AG20443 (cell line): ENCODE data around the gene HOXB2.

Source experiments
- DNase-seq: peaks from one replicate; pipeline ENCODE4 v3.0.0; 2012; ENCODE audit warnings: low spot score, mixed read lengths

The HOXB2 gene

DNA sequence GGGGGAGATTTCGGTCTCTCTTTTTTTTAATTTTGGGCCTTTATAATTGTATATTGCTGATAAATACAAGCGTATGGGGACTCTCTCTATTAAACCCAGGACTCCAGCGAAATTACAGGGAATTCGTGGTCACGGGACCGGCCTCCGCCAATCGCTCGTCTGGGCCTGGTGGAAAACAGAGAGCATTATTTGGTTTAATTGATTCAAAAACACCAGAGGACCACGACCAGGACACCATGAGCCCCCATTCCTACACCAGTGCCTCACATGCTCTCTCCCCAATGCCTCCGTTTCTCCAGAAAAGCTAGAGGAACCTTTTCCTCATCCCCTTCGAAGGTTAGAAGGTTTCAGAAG lies at the start of gene HOXB2:
TSS of gene HOXB2 (minus strand) at position 88 of the 354 bp plus-strand sequence. CDS start 198 bp downstream, outside the sequence.
- DNase-seq = peak; percentile 60

DNA sequence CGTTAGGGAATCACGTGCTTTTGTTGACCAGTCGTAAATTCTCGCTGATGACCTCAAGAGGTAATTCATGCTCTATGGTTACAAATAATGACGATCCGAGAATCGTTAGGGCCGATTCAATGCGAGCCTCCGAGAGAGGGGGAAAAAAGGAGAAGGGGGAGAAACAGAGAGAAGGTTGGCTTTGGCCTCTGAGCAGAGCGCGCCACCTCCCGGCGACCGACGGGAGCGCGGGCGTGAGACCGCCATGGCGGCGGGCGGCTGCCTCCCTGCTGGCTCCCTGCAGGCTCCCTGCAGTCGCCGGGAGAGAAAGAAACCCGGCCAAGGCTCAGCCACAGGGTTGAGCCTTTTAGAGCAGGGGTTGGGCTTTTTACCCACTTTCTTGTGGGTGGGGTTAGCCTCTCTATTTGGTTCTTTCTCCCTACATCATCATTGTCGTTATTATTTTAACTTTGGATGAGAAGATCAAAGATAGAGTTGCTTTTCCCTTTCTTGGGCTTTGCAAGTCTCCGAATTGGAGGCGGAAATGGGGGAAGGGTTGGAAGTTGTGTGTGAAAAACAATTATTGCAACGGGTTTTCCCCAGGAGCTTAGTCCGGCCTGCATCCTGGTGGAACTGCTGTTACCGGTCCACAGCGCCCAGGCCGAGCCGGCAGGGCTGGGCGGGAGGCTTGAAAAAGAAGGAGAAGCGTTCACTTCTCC lies 49.1 kb upstream of the HOXB2 start:
- peak; percentile 93 for DNase-seq

- peak; percentile 35 for DNase-seq
Observed at GRCh38 chr17:48593126-48593829, 48.4 kb upstream of the HOXB2 start, which contains the start of gene HOXB5. Gene HOXB5, minus strand, starts transcription at chr17:48593779. Its CDS starts 97 bp downstream, at chr17:48593682.

- no peak for DNase-seq
Observed at GRCh38 chr17:48592577-48592976, 47.7 kb upstream of the HOXB2 start.

- no peak for DNase-seq
Observed at GRCh38 chr17:48592057-48592514, 47.2 kb upstream of the HOXB2 start.

DNA sequence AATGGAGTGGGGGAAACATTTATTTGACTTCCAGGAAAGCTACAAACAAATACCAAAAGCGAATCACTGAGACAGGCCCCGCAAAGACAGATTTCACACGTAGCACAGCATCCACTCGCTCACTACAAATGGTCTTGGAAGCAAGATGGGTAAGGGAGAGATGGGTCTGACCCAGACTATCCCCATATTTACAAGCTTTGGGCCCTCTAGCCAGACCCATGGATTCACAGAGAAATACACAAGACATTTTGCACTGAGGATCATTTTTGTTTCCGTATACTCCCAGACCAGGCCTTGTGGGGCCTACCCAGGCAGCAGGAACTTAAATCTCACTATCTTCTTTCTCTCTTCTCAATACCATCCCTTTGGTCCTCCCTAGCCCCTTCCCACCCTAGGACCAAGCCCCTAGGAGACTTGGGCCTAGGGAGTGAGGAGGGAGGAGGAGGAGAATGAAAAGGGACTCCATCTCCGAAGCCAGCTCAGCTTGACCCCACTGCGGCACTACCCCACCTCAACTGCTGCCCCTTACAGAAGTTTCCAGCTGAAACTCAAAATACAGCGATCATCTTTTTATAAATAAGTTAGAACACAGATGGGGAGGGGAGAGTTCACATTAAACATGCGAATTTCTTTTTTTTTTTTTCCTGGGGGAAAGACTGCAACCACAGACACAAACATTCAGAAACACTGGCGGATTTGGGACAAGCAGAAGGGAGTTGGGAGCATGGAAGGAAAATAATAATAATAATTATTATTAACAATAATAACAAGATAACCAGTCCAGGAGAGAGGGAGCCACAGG lies 46.5 kb upstream of the HOXB2 start:
- DNase-seq = no peak

DNA sequence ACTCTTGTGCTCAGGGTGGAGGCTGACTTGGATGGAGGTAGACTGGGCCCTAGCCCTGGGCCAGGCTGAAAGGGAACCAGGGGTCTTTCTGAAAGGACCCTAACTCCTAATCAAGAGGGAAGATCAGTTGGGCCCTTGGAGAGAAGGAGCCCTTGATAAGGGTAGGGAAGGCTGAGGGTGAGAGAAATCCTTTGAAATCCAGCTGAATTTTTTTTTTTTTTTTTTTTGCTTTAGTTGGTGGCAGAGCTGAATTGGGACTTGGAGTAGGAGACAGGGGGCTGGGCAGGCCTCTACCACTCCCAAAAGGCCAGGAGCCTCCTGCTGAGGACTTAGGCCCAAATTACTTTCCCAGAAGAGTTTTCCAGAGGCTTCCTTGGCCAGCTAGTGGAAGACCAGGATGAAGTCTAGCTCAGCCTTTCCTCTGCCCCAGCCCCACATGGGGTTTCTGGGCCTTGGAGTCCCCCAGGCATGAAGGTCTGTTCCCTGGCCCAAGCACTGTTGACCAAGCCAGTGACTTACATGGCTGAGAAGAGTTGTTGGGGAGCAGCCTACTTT lies 45.8 kb upstream of the HOXB2 start:
- no peak for DNase-seq

GRCh38 chr17:48589831-48590606 lies 45.1 kb upstream of the HOXB2 start, which contains the start of gene HOXB3:
Gene HOXB3, minus strand, starts transcription at chr17:48590241. Its CDS starts 37,767 bp downstream, at chr17:48552474.
- no peak for DNase-seq

DNA sequence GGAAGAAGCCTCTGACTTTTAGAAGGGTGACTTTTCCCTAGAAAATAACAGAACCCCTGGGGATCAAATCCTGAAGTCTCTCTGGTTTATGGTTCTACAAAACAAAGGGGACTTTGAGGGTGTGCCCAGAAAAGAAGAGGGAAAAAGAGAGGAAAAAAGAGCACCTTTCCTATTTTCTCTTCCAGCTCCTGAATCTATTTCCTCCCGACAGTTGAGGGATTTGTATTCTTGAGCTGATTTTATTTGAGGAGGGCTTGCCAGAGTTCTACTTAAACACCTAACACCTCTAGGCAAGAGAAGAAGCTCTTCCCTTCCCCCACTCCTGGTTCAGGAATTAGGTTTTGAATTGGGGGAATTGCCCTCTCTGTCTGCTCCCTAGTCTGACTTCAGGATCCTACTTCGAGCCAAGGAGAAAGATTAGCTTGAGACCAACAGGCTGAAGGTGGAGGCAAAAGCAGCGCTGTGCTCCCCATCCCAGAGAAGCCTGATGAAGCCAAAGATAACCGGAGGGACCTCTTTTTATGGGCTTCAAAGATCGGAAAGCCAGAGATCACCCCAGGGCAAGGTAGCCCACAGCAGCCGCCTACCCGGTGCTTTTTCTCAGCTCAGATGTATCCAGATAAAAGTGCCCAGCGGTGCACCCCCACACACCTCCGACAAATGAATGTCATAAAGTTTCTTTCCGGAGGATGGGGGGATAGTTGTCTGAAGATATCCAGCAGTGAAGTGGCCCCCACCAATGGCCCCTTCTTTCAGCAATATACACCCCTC lies 44.3 kb upstream of the HOXB2 start:
- DNase-seq = no peak

DNA sequence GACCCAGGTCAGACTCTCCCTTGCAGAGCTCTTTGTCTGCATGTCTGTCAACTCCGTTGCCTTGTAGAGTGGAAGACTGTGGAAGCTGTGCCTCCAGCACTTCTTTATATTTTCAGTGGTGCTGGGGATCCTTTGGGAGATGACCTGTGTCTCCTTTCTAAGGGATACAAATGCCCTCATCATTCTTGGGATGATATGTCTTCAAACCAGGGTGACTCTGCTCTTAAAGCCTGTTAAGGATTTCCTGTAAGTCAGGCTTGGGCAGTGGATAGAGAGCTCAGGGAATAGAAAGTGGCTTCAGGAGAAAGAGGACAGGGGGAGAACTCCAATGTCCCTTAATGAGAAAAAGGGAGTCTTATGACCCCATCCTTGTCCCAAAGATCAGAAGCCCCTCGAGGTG lies 43.6 kb upstream of the HOXB2 start:
- no peak for DNase-seq

GRCh38 chr17:48588074-48588415 lies 43.1 kb upstream of the HOXB2 start:
- no peak for DNase-seq

DNA sequence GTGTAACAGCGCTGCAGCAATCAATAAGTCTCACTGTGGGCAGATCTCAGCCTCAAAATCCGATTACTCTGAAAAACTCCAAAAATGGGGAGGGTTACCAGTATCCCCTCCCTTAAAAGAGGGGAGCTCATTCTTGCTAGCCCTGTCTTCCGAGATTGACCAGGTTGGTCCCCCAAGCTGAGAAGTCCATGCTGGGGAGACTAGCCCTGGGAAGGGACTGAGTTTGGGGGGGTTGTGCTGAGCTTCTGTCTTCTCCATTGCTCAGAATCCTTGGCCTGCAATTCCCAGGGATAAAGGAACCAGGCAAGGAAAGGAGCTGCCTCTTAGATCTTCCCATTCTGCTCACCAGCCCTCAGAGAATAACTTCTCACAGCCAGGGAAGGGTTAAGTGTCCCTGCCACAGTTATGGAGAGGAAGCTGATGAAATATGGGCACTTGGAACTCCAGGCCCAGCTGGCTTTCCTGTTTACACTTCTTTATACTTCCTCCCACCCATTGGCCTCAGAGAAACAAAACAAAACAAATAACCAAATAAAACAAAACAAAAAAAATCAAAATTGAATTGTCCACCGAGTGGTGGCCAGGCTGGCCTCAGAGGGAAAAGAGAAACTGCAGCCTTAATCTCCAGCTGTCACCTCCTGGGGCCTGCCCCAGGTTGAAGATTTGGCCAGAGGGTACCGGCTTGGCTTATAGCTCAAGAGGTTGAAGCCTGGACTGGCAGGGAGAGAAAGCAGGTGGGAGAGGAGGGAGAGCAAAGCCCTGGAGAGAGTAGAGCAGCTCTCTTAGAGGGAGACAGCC lies 42.6 kb upstream of the HOXB2 start:
- DNase-seq = no peak

GRCh38 chr17:48586355-48587258 lies 41.7 kb upstream of the HOXB2 start:
- DNase-seq = no peak

DNA sequence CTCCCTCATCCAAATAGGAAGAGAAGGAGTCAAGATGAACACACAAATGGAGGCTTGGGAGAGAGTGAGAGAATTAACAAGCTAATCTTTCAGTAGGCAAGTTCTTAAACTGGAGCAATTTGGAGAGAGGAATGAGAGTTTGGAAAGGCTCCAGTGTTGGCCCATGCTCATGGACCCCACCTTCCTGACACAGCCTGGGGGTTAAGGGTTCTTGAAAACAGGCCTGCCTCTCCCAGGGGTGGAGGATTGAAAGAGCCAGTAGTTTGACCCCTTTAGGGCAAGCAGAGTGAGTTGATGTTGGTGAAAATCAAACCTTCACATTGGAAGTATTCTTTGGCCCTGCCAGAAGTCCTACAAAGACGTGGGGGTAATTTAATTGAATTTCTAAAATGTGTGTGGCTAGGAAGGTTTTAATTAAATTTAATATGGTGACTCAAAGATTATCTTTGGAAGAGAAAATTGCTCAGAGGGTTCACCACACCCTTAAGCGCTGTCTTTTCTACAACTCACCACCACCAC lies 39.4 kb upstream of the HOXB2 start:
- DNase-seq = peak; percentile 50

- no peak for DNase-seq
Observed at GRCh38 chr17:48583708-48584222, 38.9 kb upstream of the HOXB2 start.

DNA sequence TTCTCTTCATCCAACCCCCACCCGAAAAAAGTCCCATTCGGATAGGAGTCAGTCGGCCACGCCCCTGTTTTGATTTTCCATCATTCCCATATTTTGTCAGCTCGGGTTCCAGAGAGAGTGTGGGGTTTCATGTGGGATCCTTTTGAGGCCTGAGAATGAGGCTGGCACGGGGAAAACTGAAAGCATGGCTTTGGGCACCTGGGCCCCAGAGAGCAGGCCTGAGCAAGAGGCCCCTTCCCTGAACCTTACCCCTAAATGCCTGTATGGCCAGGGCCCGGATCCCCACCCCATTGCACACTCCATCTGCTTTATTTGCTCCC lies 37.8 kb upstream of the HOXB2 start:
- no peak for DNase-seq

DNA sequence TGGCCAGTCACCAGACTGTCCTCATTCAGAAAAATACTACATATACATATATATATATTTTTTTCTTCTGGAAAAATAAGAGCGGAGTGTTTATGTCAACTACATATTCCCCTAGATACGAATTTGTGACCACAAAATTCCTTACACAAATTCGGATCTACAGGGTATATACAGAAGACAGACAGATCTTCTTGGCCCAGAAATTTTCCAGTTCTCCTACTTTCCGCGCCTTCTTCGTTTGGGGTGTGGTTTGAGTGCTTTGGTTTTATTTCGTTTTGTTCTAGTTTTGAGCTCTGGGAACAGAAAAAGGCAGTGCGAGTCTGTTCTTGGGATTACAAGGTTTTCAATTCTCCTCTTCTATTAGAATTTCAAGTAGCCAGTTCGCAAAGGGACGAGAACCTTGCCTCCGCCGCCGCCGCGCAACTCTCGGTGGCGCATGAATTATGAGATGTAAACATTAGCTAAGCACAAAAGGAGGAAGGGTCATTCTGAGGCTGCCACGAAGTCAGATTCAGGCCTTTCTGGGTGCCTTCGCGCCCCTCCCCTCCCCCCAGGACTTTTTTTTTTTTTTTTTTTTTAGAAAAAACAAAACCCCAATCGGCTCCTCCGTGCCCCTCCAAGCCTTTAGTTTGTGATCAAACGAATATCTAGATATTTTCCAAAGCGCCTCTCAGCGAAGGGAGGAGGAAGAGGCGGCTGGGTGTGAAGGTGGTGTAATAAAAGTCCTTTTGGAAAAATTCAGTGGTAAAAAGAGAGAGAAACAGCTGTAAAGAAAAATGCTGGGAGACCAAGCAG lies 35.0 kb upstream of the HOXB2 start:
- no peak for DNase-seq

GRCh38 chr17:48579471-48579759 lies 34.5 kb upstream of the HOXB2 start:
- no peak for DNase-seq
